ENCODE data around the gene MRTFB. TPM values are rescaled to one million over a fixed set of nuclear protein-coding genes. Genes with fewer than 3 reads are reported as not detected.
A peak's percentile ranks its signal among the peaks of the same experiment; 100 is the strongest.

MRTFB gene
- total RNA-seq, 2 donors from 2014 or later, result 21.6 to 21.7 TPM

GRCh38 chr16:14101415-14101814, 30.3 kb downstream of the MRTFB start:
- H3K27me3 Mint-ChIP-seq, result no peaks in the 10 kb centered on the region
- no peaks in the 10 kb centered on the region for H3K9me3 ChIP-seq (ENCODE audit: control insufficient read depth, low read length, poor library complexity, severe bottlenecking)
- no peak overlapping the region for H3K4me3 Mint-ChIP-seq
- no peaks in the 10 kb centered on the region for H3K36me3 Mint-ChIP-seq (ENCODE audit: low read depth)
- no peak for DNase-seq
- peaks cover 40% of the 10 kb centered on the region for H3K4me1 Mint-ChIP-seq
- no peak for ATAC-seq
- H3K27ac Mint-ChIP-seq, result peak overlapping the region; percentile 67

GRCh38 chr16:14102925-14103720, 32.0 kb downstream of the MRTFB start:
- Mint-ChIP-seq H3K27ac (no peak overlapping the region), H3K4me3 (no peak overlapping the region), H3K4me1 (peaks cover 36% of the 10 kb centered on the region), H3K27me3 (no peaks in the 10 kb centered on the region), H3K36me3 (ENCODE audit: low read depth) (no peaks in the 10 kb centered on the region)
- DNase-seq (no peak), ATAC-seq (no peak)
- no peaks in the 10 kb centered on the region for H3K9me3 ChIP-seq (ENCODE audit: control insufficient read depth, low read length, poor library complexity, severe bottlenecking)

- Mint-ChIP-seq H3K27ac (no peak overlapping the region), H3K36me3 (ENCODE audit: low read depth) (no peaks in the 10 kb centered on the region), H3K4me1 (peaks cover 36% of the 10 kb centered on the region), H3K4me3 (no peak overlapping the region), H3K27me3 (no peaks in the 10 kb centered on the region)
- no peak for DNase-seq
- H3K9me3 ChIP-seq (ENCODE audit: control insufficient read depth, low read length, poor library complexity, severe bottlenecking), result no peaks in the 10 kb centered on the region
- ATAC-seq, result no peak
Measured at GRCh38 chr16:14104066-14104465, 32.9 kb downstream of the MRTFB start.

- Mint-ChIP-seq H3K27me3 (no peaks in the 10 kb centered on the region), H3K36me3 (ENCODE audit: low read depth) (no peaks in the 10 kb centered on the region), H3K4me1 (peaks cover 37% of the 10 kb centered on the region), H3K27ac (no peak overlapping the region), H3K4me3 (no peak overlapping the region)
- no peak for ATAC-seq
- no peaks in the 10 kb centered on the region for H3K9me3 ChIP-seq (ENCODE audit: control insufficient read depth, low read length, poor library complexity, severe bottlenecking)
- no peak for DNase-seq
Measured at GRCh38 chr16:14105760-14106375, 34.7 kb downstream of the MRTFB start.

- no peaks in the 10 kb centered on the region for H3K9me3 ChIP-seq (ENCODE audit: control insufficient read depth, low read length, poor library complexity, severe bottlenecking)
- Mint-ChIP-seq H3K36me3 (ENCODE audit: low read depth) (no peaks in the 10 kb centered on the region), H3K27ac (no peak overlapping the region), H3K4me1 (peaks cover 37% of the 10 kb centered on the region), H3K27me3 (no peaks in the 10 kb centered on the region), H3K4me3 (no peak overlapping the region)
- ATAC-seq (no peak), DNase-seq (no peak)
Measured at GRCh38 chr16:14106457-14106856, 35.3 kb downstream of the MRTFB start.

- no peak for DNase-seq
- ATAC-seq, result no peak
- H3K27me3 Mint-ChIP-seq, result no peaks in the 10 kb centered on the region
- H3K9me3 ChIP-seq (ENCODE audit: control insufficient read depth, low read length, poor library complexity, severe bottlenecking), result no peaks in the 10 kb centered on the region
- H3K27ac Mint-ChIP-seq, result no peak overlapping the region
- H3K4me1 Mint-ChIP-seq, result peaks cover 38% of the 10 kb centered on the region
- peaks cover under 1% of the 10 kb centered on the region for H3K36me3 Mint-ChIP-seq (ENCODE audit: low read depth)
- H3K4me3 Mint-ChIP-seq, result no peak overlapping the region
Measured at GRCh38 chr16:14106961-14107360, 35.8 kb downstream of the MRTFB start.

- no peak overlapping the region for H3K4me3 Mint-ChIP-seq
- ATAC-seq (no peak), DNase-seq (no peak)
- H3K4me1 Mint-ChIP-seq, result peaks cover 35% of the 10 kb centered on the region
- H3K27me3 Mint-ChIP-seq, result no peaks in the 10 kb centered on the region
- H3K9me3 ChIP-seq (ENCODE audit: control insufficient read depth, low read length, poor library complexity, severe bottlenecking), result no peaks in the 10 kb centered on the region
- H3K36me3 Mint-ChIP-seq (ENCODE audit: low read depth), result peaks cover 3% of the 10 kb centered on the region
- H3K27ac Mint-ChIP-seq, result no peak overlapping the region
Measured at GRCh38 chr16:14109077-14109775, 38.1 kb downstream of the MRTFB start.

- Mint-ChIP-seq H3K36me3 (ENCODE audit: low read depth) (peaks cover 3% of the 10 kb centered on the region), H3K4me1 (peaks cover 38% of the 10 kb centered on the region), H3K4me3 (no peak overlapping the region), H3K27ac (peak overlapping the region; percentile 79), H3K27me3 (no peaks in the 10 kb centered on the region)
- DNase-seq (no peak), ATAC-seq (no peak)
- H3K9me3 ChIP-seq (ENCODE audit: control insufficient read depth, low read length, poor library complexity, severe bottlenecking), result no peaks in the 10 kb centered on the region
Measured at GRCh38 chr16:14109782-14110727, 38.9 kb downstream of the MRTFB start.

- ATAC-seq (no peak), DNase-seq (no peak)
- Mint-ChIP-seq H3K4me3 (no peak overlapping the region), H3K36me3 (ENCODE audit: low read depth) (peaks cover 3% of the 10 kb centered on the region), H3K27me3 (no peaks in the 10 kb centered on the region), H3K27ac (peak overlapping the region; percentile 79), H3K4me1 (peaks cover 37% of the 10 kb centered on the region)
- H3K9me3 ChIP-seq (ENCODE audit: control insufficient read depth, low read length, poor library complexity, severe bottlenecking), result no peaks in the 10 kb centered on the region
Measured at GRCh38 chr16:14110728-14111251, 39.7 kb downstream of the MRTFB start.

- H3K27ac Mint-ChIP-seq, result peak overlapping the region; percentile 79
- ATAC-seq (no peak), DNase-seq (no peak)
- peaks cover 38% of the 10 kb centered on the region for H3K4me1 Mint-ChIP-seq
- no peak overlapping the region for H3K4me3 Mint-ChIP-seq
- H3K9me3 ChIP-seq (ENCODE audit: control insufficient read depth, low read length, poor library complexity, severe bottlenecking), result no peaks in the 10 kb centered on the region
- H3K27me3 Mint-ChIP-seq, result no peaks in the 10 kb centered on the region
- H3K36me3 Mint-ChIP-seq (ENCODE audit: low read depth), result peaks cover 3% of the 10 kb centered on the region
Measured at GRCh38 chr16:14111713-14112538, 40.8 kb downstream of the MRTFB start.

GRCh38 chr16:14112539-14112856, 41.4 kb downstream of the MRTFB start:
- ATAC-seq (no peak), DNase-seq (no peak)
- Mint-ChIP-seq H3K4me3 (no peak overlapping the region), H3K36me3 (ENCODE audit: low read depth) (peaks cover 3% of the 10 kb centered on the region), H3K4me1 (peaks cover 34% of the 10 kb centered on the region), H3K27me3 (no peaks in the 10 kb centered on the region), H3K27ac (no peak overlapping the region)
- no peaks in the 10 kb centered on the region for H3K9me3 ChIP-seq (ENCODE audit: control insufficient read depth, low read length, poor library complexity, severe bottlenecking)

- H3K9me3 ChIP-seq (ENCODE audit: control insufficient read depth, low read length, poor library complexity, severe bottlenecking), result no peaks in the 10 kb centered on the region
- no peak for ATAC-seq
- peak overlapping the region; percentile 6 for H3K27ac Mint-ChIP-seq
- peaks cover 32% of the 10 kb centered on the region for H3K4me1 Mint-ChIP-seq
- H3K4me3 Mint-ChIP-seq, result no peak overlapping the region
- peaks cover 3% of the 10 kb centered on the region for H3K36me3 Mint-ChIP-seq (ENCODE audit: low read depth)
- H3K27me3 Mint-ChIP-seq, result no peaks in the 10 kb centered on the region
- DNase-seq, result no peak
Measured at GRCh38 chr16:14113344-14113743, 42.2 kb downstream of the MRTFB start.
